Measurements from ENCODE around the gene SYNDIG1L.
"Not testable (repeated sequence)": the region's sequence is repeated elsewhere in the genome, so short reads cannot be mapped to it uniquely, and the experiment has no call there.

The SYNDIG1L gene

GRCh38 chr14:74426202-74426582 is at the start of gene SYNDIG1L:
TSS of gene SYNDIG1L (minus strand) at chr14:74426210. CDS start at chr14:74409744, 16,466 bp downstream.
- no peak for DNase-seq

DNA sequence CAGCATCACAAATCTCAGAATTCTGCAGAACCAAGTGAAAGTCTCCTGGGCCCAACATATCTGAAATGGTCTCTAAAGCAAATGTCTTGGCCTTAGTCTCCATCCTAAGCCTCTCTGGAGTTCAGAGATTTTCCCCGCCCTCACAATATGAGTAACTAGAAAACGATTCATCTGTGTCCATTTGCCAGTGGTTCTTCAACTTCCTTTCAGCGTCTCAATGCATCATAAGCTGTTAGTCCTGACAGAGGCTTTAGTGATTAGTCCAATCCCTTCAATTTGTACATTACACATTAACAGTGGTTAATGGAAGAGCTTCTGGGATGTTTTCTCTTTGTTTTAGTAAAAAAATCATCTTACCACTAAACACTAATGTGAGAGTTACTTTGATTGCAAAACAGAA is 49.7 kb upstream of the SYNDIG1L start:
- DNase-seq: no peak

GRCh38 chr14:74474376-74474775 is 48.4 kb upstream of the SYNDIG1L start:
- DNase-seq: no peak

DNA sequence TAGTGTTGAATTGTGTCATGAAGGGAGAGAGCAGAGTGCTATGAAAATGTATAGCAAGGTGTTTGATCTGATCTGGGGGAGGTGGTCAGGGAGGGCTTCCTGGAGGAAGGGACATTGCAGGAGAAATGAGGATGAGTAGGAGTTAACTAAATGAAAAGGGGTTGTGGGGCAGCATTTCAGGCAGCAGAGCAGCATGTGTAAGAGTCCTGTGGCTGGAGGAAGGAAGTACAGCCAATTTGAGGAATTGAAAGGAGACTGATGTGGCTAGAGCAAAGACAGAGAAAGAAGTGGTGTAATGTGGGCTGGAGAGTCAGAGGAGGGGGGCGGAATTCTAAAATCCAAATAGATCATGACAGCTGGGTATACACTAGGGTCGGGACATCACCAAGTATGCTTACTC is 46.6 kb upstream of the SYNDIG1L start:
- DNase-seq: no peak

- DNase-seq: no peak
Measured at GRCh38 chr14:74469548-74470518, 43.8 kb upstream of the SYNDIG1L start.

GRCh38 chr14:74468513-74468912 is 42.5 kb upstream of the SYNDIG1L start:
- no peak for DNase-seq

DNA sequence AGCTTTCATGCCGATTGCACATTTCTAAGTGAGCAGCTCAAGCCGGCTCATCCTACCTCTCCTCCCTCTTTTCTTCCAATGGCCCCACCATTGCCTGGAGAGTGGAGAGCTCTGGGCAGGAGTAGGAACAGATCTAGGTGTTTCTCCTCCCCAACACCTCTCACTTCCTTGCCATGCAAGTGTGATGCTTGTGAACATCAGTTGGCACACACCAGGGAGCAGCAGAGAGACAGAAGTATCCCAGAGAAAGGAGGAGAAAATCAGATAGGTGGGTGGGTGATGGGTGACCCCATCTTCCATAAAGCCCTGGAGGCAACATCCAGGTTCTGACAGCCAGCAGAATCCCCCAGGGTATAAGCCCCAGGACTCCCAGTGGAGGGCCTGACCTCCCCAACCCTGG is 39.3 kb upstream of the SYNDIG1L start:
- DNase-seq: no peak

DNA sequence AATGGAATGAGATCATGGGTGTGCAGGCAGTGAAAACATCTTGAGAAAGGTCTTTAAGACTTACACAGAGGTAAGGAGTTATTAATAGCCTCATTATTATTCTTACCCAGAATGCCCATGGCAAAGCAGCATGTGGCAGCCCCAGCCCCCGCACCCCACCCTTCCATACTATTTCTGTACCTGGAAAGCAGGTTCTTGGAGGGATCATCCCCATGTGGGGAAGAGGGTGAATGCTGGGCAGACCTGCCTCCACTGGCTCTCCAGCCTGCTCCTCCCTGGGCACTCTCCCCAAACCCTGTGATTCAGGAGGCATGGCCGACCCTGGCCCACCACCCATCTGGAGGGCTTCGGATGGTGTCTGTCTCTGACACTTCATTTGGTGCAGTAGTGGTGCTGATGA is 38.8 kb upstream of the SYNDIG1L start:
- no peak for DNase-seq

DNA sequence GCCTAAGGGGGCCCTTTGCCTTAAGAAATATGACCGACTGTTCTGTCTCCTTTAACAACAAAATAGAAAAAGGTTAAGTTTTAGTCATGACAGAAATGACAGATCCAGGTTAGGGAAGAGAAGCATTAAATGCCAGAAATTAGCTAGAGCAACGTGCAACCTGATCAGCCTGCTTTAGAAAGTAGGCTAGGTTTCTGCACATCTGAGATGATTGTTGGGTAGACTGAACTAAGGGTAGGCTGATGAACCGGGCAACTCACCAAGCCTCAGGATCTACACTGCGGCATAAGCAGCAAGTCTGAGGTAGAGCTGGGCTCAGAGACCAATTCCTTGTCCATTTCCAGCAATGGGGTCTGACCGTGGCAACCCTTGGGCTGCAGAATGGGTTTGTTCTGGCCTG is 37.7 kb upstream of the SYNDIG1L start:
- no peak for DNase-seq

GRCh38 chr14:74462993-74463392 is 37.0 kb upstream of the SYNDIG1L start:
- DNase-seq: no peak

- DNase-seq: no peak
Measured at GRCh38 chr14:74459976-74460375, 34.0 kb upstream of the SYNDIG1L start.

- DNase-seq: peak; percentile 58
Measured at GRCh38 chr14:74459289-74459946, 33.4 kb upstream of the SYNDIG1L start.

GRCh38 chr14:74457565-74457895 is 31.5 kb upstream of the SYNDIG1L start:
- DNase-seq: no peak

DNA sequence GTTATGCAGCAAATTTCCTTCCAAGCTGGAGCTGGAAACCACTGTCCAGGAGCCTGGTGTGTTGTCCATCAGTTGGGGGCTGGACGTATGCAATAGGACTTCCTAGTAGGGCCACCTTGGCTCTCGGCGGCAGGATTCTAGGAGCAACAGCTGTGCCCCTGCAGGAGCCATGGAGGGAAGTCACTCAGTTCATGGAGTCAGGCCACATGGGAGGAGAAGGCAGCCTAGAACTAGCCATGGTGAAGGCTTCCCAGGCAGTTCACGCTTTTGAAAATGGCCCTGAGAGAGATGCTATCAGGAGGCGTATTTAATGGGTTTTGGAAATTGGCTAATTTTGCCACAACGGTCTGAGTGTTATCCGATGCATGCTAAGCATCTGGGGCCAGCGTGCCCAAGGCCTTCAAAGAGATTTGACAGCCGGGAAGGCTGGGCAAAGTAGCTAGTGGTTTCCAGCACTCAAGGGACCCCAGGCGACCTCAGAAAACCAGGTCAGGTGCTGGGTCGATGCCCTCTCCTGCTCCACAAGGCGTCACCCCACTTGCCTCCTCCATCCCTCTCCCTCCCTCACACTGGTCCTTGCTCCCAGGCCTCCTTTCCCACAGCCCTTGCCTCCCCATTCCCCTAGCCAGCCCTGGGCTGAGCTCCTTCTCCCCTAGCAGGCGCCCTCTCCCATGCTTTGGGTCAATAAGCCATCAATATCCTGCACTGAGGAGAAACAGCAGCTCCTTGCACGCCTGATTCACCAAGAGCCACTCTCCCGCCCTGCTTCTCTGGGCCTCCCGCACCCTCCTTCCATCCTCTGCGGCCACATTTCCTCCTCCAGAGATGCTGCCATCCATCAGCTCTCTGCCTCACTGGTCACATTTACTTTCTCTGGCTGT is 30.9 kb upstream of the SYNDIG1L start:
- DNase-seq: no peak

GRCh38 chr14:74454397-74454796 is 28.4 kb upstream of the SYNDIG1L start:
- not testable (repeated sequence) for DNase-seq

- DNase-seq: no peak
Measured at GRCh38 chr14:74444866-74445265, 18.9 kb upstream of the SYNDIG1L start.

DNA sequence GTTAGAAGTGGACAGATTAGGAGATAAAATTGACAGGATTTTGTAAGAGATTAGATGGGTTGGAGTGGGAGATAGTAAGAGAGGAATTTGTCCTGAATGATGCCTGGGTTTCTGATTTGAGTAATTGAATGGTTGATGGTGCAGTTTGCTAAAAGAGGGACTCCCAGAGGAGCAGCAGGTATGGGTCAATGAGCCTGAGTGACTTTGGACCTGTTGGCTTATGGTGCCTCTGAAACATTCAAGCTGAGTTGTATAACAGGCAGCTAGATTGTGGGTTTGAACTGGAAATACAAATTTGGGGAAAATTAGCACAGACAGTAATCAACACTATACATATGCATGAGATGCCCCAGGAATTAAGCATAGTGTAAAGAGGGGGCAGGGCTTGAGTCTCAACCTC is 16.7 kb upstream of the SYNDIG1L start:
- no peak for DNase-seq

GRCh38 chr14:74441113-74441512 is 15.1 kb upstream of the SYNDIG1L start:
- no peak for DNase-seq

DNA sequence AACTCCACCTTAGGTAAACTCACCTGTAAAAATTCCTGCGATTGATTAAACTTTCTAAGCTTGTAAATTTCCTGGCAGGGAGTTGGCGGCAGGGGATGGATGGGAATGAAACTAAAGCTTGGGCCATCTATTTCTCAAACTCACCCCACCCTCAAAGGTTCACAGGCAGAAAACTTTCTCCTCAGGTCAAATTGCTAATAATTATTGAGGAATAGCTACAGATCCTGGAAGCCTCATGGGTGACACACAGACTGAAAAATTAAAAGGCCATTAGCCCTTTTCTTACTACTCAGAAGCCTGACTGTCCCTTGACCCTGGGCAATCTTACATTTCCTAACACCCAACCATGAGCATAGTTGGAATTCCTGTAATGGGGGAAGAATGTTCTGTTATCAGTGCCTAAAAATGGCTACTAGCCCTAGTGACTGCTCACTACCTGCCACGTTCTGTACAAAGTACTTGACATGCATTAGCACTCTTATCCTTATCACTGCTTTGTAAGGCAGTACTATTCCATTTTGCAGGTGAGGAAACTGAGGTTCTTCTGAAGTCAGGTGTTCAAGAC is 12.4 kb upstream of the SYNDIG1L start:
- DNase-seq: no peak

GRCh38 chr14:74437496-74438053 is 11.6 kb upstream of the SYNDIG1L start:
- DNase-seq: no peak

GRCh38 chr14:74434294-74434693 is 8.3 kb upstream of the SYNDIG1L start:
- no peak for DNase-seq

- no peak for DNase-seq
Measured at GRCh38 chr14:74429991-74430390, 4.0 kb upstream of the SYNDIG1L start.
